COLO668 (cell line): Measurements from ENCODE around the gene CFAP299.

Experiments
- DNase-seq: peaks from one replicate; lab custom pipeline; 2025; ENCODE audit not compliant: unreplicated experiment; lab: John Stamatoyannopoulos, UW

CFAP299 gene

DNA sequence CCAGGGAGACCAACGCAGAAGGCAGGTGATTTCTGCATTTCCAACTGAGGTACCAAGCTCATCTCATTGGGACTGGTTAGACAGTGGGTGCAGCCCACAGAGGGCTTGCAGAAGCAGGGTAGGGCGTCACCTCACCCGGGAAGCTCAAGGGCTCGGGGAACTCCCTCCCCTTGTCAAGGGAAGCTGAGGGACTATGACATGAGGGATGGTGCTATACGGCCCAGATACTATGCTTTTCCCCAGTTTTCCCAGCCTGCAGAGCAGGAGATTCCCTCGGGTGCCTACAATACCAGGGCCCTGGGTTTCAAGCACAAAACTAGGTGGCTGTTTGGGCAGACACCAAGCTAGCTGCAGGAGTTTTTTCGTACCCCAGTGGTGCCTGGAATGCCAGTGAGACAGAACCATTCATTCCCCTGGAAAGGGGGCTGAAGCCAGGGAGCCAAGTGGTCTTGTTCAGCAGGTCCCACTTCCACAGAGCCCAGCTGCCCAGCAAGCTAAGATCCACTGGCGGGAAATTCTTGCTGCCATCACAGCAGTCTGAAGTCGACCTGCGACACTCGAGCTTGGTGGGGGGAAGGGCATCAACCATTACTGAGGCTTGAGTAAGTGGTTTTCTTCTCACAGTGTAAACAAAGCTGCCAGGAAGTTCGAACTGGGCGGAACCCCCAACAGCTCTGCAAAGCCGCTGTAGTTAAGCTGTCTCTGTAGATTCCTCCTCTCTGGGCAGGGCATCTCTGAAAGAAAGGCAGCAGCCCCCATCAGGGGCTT lies 103.9 kb downstream of the CFAP299 start:
- peak; percentile 11 for DNase-seq

DNA sequence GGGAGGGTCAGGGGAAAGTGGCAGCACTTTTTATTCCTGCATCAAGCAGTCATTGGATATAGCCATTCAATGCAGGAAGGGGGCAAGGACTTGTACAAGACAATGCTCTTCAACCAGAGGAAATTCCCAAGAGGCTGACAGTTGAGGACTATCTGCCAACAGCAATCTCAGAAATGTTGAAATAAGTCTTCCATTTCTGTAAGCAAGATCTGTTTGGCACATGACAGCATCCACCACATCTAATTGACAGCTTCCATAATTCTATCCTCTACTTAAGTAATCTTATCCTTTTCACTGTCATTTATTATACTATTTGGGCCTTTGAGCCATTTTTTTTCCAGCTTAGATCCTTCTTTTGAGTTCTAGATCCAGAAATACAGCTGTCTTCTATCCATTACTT lies 110.7 kb downstream of the CFAP299 start:
- no peak for DNase-seq

DNA sequence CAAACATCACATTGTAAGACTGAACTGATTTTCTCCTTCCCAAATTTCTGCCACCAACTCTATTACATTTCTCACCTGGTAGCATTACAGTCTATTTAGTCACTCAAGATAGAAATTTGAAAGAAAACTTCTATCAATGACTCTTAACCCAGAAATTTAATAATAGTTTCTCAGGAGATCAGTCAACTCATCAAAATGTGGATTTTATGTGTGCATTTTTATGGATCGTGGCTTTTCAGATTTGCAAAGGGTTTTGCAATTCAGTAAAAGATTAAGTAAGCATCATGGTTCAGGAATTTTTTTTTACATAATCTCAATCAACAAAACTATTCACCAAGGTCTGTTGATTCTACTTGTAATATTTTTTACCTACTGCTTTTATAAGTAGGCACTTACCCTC lies 111.1 kb downstream of the CFAP299 start:
- DNase-seq: no peak

DNA sequence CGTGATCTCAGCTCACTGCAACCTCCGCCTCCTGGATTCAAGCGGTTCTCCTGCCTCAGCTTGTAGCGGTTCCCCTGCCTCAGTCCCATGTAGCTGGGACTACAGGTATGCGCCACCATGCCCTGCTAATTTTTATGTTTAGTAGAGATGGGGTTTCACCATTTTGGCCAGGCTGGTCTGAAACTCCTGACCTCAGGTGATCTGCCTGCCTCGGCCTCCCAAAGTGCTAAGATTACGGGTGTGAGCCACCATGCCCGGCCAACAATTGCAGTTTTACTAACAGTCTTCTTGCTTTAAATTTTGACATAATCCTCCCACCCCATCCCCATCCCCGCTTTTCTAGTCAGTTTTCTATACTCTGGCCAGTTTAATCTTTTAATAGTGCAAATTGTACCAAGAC lies 112.0 kb downstream of the CFAP299 start:
- no peak for DNase-seq

DNA sequence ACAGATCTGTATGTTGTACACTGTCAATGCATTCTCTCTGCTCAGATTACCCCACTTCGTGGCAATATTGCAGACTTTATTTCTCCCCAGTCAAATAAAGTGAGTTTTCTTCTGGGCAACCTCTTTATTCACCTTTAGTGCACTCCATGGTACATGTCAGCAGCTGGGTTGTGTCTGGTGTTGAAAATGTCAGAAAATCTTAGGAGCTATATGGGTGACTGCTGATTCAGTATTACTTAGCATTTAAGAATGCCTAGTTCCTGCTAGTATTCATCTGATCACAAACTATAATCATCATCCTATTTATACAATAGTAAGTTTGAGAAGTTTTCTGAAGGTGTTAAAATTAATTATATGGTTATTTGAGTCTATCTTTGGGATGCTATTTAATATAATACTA lies 112.5 kb downstream of the CFAP299 start:
- no peak for DNase-seq

DNA sequence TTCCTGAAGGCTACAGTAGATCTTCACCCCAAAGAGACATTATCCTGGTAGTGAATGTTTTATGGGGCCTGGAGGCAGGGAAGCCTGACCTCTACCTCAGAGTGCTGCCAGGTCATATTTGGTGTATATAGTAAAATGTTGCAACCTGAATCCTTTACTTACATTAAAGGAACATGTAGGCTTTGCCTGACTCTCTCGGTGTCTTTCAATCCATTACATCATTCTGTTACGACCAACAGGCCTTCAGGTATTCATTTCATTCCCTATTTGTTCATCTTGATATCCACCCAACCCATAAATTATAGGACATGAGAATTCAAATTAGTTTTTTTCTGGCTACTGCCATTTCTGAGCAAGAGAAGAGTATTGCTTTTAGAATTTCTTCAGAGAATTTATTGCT lies 116.5 kb downstream of the CFAP299 start:
- no peak for DNase-seq

DNA sequence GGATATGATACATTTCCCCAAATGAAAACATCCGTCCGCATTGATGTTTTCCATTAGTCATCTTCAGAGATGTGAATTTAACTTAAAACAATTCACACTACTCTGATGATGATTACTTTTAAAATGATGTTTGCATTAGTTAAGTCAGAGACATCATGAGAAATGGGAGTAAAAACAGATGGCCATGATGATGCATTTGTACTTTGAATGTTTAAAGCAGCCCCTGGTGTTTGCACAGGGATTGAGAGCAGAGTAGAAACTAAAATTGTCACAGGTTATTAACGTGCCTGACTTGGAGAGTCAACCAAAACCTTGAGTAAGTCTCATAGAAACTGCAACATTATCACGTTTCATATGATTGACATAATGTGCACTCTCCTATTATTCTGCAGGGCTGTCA lies 117.2 kb downstream of the CFAP299 start:
- no peak for DNase-seq

DNA sequence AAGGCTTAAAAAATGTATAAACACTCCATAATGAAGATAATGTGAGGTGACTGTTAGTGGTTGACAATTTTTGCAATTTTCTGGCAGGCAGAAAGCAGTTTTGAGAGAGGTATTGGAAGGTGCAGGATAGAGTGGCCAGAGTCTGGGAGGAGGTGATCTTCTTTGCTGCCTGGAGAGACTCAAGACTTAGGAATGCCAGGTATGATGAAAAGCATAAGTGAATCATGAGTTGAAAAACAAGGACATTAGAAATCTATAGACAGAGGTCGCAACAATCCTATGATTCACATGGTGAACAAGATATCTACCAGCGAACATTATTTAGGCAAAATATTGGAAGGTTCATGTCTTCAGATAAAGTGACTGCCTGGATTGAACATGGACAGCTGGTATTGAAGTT lies 118.5 kb downstream of the CFAP299 start:
- no peak for DNase-seq

DNA sequence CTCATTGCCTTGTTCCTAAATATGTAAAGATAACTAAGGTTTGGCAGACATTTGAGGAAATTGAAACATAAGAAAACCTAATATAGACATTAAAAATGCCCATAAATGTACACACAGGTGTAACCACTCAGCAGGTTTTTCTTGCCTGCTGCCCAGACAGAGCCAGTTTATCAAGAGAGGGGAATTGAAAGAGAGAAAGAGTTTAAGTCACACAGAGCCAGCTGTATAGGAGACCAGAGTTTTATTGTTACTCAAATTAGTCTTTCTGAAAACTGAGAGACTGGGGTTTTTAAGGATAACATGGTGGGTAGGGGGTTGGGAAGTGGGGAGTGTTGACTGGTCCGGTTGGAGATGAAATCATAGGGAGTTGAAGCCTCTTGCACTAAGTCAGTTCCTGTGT lies 119.0 kb downstream of the CFAP299 start:
- no peak for DNase-seq

DNA sequence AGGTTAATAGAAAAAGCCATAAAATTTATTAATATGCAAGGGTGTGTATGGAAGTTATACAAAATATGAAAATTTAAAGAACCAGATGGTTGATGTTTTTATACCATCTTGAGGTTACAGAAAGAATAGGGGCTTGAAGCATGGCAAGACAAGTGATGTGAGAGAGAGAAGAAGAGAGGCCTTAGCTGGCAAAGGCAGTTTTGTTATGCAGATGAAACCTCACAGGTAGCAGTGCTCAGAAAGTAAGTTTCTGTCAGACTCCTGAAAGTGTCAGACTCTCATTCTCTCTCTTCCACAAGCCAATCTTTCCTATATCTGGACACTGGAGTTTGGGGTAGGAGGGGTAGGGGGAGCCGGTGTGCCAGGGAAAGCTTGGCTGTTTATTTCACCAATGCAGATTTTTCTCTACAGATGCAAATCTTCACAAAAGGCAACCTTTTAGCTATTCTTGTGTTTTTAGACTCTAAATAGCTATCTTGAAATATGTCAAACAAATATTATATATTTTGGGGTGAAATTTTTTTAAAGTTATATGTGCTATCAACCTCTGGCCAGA lies 124.5 kb downstream of the CFAP299 start:
- DNase-seq: no peak

DNA sequence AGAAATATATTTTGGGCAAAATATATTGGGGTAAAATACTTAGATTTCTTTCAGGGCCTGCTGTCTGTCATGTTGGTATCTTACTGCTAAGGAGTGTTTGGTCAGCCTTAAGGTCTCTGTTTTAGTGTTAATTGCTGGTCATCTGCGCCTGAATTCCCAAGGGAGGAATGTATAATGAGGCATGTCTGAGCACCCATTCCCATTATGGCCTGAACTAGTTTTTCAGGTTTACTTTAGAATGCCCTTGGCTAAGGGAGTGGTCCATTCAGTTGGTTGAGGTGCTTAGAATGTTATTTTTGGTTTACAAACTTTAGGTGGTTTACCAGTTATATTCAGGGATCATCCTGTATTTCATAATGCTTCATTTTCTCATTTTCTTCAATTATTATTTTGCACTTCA lies 125.9 kb downstream of the CFAP299 start:
- DNase-seq: no peak

DNA sequence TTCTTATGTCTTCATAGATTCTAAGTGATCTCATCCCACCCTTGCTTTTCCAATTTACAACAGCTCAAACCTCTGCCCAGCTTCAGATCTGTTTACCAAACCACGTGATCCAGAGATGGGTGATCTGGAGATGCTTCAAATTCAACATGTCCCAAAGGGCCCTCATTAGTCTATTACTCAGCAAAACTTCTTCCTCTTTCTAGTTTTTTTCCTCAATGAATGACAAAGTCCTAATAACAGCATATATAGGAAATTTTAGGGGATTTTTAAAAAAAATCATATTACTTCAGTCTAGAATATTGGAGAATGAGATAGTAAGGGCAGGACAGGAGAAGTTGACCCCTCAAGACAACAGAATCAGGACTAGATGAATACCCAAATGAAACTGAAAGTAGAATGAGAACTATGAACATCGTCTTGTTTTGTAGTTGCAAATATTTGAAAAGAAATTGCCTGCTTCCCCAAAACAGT lies 127.1 kb downstream of the CFAP299 start:
- no peak for DNase-seq

DNA sequence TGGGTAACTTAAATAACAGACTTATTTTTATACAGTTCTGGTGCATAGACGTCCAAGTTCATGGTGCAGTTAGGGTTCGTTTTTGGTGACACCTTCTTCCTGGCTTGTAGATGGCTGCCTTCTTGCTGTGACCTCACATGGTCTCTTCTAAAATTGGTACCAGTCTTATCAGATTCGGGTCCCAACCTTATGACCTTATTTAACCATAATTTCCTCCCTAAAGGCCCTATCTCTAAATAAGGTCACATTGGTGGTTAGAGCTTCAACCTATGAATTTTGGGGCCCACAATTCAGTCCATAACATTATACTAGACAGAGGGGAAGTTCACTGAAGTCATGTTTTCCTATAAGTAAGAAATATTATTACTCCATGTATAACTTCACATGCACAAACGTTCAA lies 128.0 kb downstream of the CFAP299 start:
- no peak for DNase-seq

DNA sequence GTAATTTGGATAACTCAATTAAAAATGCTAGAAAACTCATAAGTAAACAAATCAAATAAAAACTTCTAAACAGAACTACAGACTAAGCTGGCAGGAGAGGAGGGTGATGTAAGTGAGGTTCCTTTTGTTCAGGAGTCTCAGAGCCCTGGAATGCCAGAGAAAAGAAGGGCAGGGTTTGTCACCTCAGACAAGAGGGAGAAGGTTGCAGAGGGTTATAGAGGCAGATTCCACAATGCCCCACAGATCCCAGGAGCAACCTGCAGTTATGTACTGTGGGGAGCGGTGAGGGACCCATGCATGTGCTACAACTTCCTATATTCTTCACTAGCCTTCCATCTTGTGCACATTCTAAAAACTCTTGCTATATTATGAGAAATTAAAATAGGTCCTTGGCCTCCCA lies 129.7 kb downstream of the CFAP299 start:
- DNase-seq: no peak

DNA sequence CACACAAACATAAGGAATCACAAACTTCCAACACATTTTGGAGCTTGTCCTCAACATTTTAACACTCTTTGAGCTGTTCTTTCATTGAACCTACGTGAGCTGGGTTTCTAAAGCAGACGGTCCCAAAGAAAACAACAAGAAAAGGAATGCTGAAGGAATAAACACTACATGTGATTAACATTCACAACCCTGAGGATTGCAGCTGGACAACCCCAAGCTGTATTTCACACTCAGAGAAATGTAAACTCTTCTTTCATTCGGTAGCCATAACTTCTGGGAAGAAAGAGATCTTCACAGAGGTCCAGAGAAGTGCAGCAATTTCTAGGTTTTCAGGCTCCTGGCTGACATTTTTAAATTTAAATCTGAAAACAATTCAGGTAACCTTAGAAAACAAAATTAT lies 130.2 kb downstream of the CFAP299 start:
- no peak for DNase-seq

DNA sequence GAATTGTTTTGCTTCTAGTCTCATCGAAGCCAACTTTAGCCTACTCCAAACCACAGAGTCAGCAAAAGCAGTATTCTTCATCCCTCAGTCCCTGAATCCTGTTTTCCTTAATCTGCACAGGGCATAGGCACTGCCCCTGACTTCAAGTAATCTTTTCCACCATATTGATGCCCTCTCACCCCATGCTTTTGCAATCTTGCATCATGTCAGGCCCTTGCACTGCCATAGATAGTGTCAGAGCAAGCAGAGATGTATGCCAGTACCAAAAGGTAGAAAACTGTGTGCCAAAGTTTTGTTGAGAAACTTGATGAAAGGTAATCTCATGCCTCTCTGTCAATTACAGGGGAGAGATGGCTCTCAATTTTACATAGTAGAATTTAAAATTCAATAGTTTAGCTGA lies 131.1 kb downstream of the CFAP299 start:
- no peak for DNase-seq

DNA sequence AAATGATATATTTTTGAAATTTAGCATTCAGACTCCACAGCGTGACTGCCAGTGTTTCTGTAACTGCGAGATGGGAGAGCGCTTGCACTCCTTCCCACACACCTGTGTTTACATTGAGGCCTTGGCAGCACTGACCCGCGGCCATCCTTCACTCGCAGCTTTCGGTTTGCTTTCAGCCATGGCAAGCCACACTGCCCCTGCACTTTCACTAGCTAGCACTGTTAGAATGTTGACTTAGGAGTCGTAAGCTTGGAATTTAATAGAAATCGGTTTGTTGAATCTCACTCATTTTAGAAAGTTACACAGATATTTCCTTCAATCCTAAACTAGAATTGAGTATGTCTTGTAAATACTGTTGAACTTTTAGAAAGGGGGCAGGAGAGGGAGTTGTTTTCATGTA lies 136.2 kb downstream of the CFAP299 start:
- peak; percentile 77 for DNase-seq

DNA sequence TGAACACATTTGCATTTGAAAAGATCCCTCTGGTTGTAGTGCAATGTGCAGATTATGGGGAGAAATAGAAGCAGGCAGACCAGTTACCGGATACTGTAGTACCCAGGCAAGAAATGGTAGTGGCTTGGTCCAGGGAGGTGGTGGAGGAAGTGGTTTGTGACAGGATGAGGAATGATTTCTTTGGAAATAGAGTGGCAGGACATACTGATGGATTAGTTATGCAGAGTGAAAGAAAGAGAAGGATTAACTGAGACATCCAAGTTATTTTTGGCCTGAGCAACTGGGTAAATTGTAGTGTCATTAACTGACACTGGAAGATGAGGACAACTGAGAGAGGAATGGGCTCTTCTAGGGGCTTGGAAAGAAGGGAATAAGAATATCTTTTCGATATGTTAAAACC lies 139.7 kb downstream of the CFAP299 start:
- DNase-seq: no peak

DNA sequence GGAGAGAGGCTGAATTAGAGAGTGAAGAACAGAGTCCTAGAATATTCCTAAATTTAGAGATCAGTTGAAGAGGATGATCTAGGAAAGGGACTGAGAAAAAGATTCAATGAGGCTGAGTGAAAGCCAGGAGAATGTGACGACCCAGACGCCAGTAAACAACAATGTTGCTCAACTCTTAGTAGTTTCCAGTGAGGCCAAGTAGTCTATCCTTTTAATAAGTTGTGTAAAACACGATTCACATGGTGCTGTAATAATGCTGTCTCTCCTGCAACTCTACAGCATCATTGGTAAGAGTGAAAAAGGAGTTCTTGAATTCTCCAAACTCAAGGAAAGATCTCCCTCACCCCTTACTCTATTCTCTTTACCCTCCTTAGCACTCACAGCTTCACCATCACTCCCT lies 140.3 kb downstream of the CFAP299 start:
- no peak for DNase-seq

DNA sequence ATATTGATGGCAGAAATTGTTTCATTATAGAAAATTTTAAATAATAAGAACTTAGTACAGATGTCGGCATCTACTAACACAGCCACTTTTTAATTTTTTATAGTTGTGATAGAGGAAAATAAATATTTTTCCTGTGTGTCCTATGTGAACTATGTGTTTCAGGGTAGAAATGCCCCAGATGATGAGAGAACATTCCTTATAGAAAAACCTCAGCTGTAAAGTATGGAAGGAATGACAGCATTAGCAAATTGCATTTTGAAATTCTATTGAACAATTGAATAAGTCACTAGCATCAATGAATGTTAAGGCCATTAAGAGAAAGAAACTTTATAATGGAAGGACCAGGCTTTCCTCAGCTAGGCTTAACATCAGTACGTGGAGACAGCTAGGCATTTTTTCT lies 149.2 kb downstream of the CFAP299 start:
- DNase-seq: no peak

DNA sequence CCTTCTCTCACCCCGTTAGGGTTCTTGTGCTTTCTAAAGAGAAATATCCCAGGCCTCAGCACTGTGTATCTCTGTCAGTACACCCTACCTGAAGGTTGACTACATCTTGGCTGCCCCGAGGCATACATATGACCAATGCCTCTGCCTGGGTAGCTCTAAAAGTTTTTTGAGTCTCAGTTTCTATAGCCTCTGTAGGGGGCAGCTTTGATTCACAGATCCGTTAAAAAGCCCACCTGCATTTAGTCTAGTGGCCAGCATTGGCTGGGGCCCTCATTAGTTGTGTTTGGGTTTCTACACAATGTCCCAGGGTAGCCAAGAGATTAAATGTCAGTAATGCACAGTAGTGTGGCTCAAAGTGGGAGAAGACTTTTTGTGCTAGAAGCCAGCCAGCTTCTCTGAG lies 151.1 kb downstream of the CFAP299 start:
- DNase-seq: no peak

DNA sequence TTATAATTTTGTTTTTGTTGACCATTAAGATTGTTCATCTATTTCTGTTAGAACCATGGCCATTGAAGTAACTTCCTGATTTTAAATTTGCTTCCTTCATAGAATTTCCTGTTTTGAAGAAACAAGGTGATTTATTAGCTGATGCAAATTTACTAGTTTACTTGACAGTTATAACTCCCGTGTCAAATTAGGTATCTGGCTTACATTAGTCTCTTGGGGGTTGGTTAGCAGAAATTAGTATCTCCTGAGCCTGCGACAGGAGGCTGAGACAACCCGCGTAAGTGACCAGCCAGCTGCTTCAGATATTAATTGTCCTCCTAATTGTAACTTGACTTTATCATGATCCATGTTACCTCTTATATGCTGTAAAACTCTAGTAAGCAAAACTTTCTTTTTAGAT lies 154.3 kb downstream of the CFAP299 start:
- DNase-seq: no peak

DNA sequence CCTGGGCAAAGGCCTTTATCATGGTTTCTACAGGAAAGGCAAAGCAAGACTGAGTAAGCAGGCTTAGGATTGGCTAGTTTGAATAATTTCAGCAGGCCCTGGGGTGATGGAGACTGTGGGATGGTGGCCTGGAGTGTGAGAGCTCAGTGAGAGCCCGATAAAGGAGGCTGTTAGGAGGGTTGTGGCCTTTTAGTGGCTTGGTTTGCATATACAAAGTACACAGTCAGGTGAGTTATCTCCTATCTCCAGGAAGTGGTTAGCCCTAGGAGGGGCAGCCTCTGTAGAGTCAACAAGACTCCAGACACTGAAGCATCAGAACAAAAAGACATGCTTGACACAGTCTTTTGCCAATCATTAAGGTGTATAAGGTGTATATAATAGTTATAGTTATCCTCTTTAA lies 157.2 kb downstream of the CFAP299 start:
- DNase-seq: peak; percentile 28
